SH-SY5Y (cell line): Measurements from ENCODE around the gene MAP3K6.

Experiments used
- GATA2 ChIP-seq: IDR thresholded peaks from 2 replicates; pipeline ENCODE4 v1.6.1; 2011; ENCODE audit warnings: mild to moderate bottlenecking, low read depth, low read length
- GATA3 ChIP-seq: IDR thresholded peaks from 2 replicates; pipeline ENCODE4 v1.6.1; 2011; ENCODE audit warnings: low read depth, mild to moderate bottlenecking, low read length, moderate library complexity

The MAP3K6 gene

DNA sequence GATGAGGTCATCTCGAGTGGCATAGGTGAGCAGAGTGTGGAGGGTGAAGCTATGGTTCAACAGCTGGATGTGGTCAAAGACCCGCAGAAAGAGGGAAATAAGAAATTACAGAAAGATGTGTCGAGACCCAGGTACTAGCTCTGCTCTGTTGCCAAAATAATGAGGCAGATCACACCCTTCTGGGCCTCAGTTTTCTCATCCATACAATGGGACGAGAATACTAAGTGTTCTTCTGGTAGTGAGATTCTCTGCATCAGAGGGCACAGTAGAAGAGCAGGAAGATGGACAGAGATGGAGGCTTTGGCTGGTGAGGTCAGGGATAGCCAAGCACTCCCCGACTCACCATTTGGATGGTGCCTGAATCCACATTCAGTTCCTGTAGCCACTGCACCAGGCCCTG is 11.1 kb downstream of the MAP3K6 start:
- TF ChIP-seq GATA3 (no peak), GATA2 (no peak)

DNA sequence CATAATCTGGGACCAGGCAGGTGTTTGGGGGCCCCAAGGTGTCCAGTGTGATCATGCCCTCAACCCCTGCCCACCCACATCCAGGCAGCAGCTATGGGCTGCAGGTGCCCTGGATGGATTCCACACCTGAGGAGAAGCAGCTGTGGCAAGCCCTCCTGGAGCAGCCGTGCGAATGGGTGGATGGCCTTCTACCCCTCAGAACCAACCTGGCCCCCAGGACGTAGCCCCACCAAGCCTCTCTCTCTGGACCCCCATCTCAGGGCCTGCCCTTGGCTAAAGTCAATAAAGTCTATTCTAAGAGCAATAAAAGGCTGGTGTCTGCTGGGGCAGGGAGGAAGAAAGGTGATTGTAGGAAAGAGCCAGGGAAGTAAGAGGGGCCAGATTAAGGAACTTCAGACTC is 13.1 kb downstream of the MAP3K6 start:
- TF ChIP-seq GATA2, result no peak
- no peak for TF ChIP-seq GATA3

DNA sequence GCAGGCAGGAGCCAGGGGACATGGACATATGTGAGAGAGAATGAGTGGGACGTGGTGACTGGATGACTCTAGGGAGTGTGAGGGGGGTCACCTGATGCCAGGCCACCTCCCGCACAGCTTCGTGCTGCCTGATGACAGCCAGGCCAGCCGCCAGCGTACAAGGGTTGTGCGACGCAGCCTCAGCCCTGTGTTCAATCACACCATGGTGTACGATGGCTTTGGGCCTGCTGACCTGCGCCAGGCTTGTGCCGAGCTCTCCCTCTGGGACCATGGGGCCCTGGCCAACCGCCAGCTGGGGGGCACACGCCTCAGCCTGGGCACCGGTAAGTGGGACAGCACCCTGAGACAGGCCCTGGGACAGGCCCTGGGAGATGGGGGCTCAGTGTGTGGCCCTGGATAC is 13.6 kb downstream of the MAP3K6 start:
- TF ChIP-seq GATA3 (no peak), GATA2 (no peak)

DNA sequence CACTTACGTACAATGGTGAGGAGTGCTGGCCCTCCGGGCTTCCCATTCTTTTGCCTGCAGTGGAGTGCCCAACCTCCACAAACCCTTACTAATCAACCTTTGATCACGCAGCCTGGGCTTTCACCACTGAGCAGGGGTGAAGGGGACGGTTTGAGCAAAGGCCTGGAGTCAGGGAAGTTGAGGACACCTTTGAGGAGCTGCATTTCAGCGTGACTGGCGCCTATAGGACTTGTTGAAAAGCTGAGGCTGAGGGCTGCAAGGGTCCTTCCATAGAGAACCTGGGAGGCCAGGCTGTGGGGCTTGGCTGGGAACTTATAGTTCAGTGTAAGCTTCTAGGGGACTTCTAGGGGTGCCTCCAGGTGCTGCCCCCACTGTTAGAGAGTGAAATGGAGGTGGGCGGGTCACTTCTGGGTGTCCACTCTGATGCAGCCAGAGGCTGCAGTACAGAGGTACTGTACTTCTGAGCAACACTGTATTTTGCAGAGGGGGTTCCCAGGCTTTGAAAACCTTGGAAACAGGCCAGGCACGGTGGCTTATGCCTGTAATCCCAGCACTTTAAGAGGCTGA is 15.1 kb downstream of the MAP3K6 start:
- TF ChIP-seq GATA3 (no peak), GATA2 (no peak)

DNA sequence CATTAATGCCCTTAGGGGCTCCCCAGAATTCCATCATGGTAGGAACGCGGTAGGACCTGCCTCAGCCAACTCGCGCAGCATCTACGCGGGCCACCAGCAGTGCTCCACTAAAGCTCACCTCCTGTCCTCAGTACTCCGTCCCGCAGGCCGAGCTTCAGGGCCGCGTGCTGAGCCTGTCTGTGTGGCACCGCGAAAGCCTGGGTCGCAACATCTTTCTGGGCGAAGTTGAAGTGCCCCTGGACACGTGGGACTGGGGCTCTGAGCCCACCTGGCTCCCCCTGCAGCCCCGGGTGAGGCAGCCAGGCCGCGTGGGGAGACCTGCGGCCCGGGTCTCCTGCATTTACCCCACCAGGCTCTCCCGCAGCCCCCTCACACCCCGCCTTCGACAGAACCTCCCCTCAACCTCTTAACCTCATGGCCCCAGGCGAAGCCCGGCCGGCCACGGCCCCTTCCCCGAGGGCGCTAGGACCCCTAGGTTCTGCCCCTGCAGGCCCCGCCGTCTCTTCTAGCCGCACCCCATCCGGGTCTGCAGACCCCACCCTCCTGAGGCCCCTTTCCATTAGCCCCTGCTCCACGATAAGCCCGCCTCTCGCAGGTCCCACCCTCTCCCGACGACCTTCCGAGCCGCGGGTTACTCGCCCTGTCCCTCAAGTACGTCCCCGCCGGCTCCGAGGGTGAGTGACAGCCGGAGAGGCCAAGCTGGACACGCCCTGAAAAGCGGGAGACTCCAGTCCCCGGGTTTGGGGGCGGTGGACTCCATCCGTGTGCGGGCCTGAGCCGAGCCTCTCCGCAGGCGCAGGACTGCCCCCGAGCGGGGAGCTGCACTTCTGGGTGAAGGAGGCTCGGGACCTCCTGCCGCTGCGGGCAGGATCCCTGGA is 15.9 kb downstream of the MAP3K6 start:
- TF ChIP-seq GATA2 (no peak), GATA3 (no peak)

DNA sequence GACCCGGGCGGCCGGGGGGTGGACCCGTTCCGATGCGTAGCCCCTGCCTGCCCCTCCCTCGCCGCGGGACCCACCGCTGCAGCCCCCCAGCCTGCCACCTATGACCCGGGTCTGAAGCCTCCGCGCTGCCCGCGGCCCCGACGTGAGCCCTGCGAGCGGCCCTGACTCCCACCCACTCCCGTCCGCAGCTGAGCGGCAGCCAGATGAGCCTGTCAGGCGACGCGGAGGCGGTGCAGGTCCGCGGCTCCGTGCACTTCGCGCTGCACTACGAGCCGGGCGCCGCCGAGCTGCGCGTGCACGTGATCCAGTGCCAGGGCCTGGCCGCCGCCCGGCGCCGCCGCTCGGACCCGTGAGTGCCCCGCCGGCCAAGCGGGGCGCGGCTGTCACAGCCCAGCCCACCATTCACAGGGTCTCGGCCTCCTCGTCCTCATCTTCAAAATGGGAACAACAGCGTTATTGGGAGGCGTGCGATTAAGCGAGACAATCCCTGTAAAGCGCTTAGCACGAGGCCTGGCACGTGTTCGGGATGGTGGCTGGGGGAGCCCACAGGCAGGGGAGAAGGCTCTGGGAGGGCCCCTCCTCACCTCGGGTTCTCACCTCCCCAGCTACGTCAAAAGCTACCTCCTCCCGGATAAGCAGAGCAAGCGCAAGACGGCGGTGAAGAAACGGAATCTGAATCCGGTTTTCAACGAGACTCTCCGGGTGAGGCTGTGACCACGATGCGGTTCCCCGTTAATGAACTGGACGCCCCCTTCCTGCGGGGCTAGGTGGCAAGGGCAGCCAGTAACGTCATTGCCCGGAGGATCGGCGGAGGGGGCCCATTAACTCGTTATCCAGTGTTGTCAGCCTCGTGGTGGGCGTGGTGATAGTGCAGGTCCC is 16.7 kb downstream of the MAP3K6 start:
- TF ChIP-seq GATA2 (no peak), GATA3 (no peak)

DNA sequence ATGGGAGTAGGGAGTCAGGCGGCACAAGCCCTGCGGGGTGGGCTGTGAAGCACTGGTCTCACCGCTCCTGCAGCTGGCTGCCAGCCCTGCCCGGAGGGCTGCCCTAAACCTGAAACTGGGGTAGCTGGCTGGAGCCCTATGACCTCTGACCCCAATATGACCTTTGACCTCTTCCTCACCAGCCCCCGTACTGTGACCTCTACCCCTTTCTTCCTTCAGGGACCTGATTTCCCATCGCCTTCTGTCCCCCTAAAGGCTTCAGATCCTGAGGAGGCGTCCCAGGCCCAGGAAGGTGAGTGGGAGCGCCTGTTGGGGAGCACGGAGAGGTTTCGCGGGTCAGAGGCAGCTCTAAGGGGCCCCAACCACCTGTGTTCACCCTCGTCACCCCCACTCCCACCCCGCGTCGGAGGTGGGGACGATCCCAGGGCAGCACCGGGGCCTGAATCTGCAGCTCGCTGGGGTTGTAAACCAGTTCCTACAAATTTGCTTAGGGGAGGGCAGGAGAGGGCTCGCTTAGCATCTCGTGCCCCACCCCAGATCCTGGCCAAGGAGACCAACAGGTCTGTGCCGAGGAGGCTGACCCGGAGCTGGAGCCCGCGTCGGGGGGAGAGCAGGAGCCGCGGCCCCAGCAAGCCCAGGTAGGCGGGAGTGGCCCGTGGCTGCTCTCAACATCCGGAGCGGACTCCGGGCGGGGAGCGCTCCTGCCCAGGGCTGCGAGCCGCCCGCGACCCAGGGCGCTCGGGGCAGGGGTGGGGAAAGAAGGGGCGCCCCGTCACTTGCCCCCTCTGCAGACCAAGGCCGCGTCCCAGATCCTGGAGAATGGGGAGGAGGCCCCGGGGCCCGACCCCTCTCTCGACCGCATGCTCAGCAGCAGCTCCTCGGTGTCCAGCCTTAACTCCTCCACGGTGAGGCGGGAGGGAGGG is 17.6 kb downstream of the MAP3K6 start:
- no peak for TF ChIP-seq GATA2
- TF ChIP-seq GATA3, result no peak

DNA sequence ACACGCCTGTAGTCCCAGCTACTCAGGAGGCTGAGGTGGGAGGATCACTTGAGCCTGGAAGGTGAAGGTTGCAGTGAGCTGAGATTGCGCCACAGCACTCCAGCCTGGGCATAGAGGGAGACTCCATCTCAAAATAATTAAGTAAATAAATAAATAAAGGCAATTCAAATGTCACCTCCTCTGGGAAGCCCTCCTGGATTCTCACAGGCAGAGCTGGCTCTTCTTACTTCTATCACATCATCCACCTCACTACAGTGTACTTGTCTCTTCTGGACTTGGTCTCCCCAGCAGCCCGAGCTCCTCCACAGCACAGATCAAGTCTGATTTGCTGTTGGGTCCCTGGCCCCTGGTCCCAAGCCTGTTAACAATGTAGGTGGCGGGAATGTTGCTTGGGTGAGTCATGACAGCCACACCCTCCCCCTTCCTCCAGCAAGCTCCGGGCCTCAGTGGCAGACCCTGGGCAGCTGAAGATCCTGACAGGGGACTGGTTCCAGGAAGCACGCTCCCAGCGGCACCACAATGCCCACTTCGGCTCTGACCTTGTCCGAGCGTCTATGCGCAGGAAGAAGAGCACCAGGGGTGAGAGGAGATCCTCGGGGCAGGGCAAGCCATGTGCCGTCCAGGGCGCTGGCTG is 19.7 kb downstream of the MAP3K6 start:
- no peak for TF ChIP-seq GATA3
- no peak for TF ChIP-seq GATA2

DNA sequence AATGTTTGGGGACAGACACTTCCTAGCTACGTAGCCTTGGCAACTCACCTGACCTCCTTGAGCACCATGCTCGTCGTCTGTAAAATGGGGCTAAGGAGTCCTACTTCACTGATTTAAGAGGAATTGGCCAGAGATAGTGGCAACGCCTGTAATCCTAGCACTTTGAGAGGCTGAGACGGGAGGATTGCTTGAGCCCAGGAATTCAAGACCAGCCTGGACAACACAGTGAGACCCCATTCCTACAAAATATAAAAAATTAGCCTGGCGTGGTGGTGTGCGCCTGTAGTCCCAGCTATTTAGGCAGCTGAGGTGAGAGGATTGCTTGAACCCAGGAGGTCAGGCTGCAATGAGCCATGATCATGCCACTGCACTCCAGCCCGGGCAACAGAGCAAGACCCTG is 20.4 kb downstream of the MAP3K6 start:
- TF ChIP-seq GATA2, result no peak
- no peak for TF ChIP-seq GATA3

DNA sequence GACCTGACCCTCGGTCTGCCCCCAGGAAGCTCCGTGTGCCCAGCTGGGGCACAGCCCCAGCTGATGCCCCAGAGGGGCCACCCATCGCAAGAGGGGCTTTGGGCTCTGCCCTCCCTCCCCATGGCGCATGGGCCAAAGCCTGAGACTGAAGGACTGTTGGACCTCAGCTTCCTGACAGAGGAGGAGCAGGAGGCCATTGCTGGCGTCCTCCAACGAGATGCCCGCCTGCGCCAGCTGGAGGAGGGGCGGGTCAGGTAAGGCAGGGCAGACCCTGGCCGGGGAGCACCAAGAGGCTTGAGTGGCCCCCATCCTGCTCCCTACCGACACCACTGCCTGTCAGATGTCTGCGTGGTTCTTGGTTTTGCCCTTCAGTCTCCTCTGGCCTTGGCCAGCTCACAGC is 21.5 kb downstream of the MAP3K6 start:
- TF ChIP-seq GATA3 (no peak), GATA2 (no peak)

DNA sequence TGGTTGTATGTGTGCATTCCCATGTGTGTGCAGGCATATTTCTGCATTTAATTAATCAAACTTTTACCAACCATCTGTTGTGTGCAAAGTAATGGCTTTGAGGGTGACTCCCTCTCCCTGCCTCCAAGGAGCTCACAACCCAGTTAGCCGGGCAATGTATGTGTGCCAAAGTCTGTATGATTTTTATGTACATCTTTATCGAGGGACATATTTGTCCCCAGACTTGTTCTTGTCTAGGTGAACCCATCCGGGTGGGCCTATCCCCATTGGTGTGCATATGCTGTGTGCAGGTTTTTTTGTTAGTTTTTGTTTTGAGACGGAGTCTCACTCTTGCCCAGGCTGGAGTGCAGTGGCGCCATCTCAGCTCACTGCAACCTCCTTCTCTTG is 23.1 kb downstream of the MAP3K6 start:
- TF ChIP-seq GATA2 (no peak), GATA3 (no peak)

DNA sequence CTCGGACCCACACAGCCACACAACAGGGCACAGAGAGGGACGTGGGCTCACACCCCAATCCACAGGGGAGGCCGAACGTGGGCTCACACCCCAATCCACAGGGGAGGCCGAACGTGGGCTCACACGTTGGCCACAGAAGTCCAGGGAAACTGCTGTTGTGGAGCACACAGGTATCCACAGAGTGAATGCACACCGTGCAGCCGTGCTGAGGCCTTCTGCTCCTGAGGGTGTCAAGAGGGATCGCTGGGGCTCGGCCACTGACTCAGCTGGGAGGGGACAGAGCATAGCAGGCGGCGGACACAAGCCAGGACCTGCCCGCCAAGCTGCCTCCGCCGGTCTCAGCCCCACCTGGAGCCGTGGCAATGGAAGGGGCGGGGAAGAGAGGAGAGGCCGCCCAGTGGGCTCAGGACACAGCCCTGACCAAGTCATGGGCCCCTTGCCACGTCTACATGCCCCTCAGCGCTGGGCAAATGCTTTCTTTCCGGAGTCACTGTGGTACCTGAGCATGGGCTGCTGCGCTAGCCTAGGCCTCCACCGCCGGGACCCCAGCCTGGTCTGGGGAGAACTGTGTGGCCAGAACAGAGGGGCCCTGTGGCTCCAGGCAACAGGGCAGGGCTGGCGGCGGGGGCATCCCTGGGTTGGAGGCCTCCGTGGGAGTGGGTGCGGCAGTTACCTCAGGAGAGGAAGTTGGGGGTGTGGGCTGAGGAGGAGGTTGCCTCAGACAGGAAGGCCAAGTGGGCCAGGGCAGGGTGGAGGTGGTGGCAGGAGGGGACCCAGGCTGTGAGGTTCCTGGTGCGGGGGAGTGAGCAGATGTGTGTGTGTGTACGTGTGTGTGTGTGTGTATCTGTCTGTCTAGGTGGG is 23.8 kb downstream of the MAP3K6 start:
- TF ChIP-seq GATA3 (no peak), GATA2 (no peak)
